CD4-positive, alpha-beta memory T cell (primary cell): ENCODE measurements around the gene ZNF692. TPM values are rescaled to one million over a fixed set of nuclear protein-coding genes. Genes with fewer than 3 reads are reported as not detected.

Experiments
- CTCF ChIA-PET: fragments of 350-600 bp; sonication (Branson Sonifier 250); formaldehyde crosslinking; loops from one replicate; lab custom pipeline; 2021; ENCODE audit warnings: inconsistent platforms; ENCODE audit not compliant: partially characterized antibody; lab: Charles Lee
- POLR2A ChIA-PET: fragments of 350-600 bp; sonication (Branson Sonifier 250); formaldehyde crosslinking; loops from one replicate; lab custom pipeline; 2021; ENCODE audit not compliant: partially characterized antibody; lab: Charles Lee
- DNase-seq, 5 donors: peaks; one replicate each; pipeline versions ENCODE4 v3.0.0 to v3.0.0-alpha.2; 2020 to 2022; ENCODE audit warnings: mixed read lengths in 1 of 5
- H3K27ac ChIP-seq: one replicate; pipeline ENCODE4 v1.7.0; 2013; ENCODE audit warnings: low read depth, low read length
- H3K27me3 ChIP-seq: 2 replicates; pipeline ENCODE4 v1.7.0; 2013; ENCODE audit warnings: mild to moderate bottlenecking, low read length, moderate library complexity; ENCODE audit not compliant: insufficient read depth
- H3K36me3 ChIP-seq: 2 replicates; pipeline ENCODE4 v1.7.0; 2013; ENCODE audit warnings: mild to moderate bottlenecking, low read length, moderate library complexity; ENCODE audit not compliant: insufficient read depth
- H3K4me1 ChIP-seq: 2 replicates; pipeline ENCODE4 v1.7.0; 2013; ENCODE audit warnings: mild to moderate bottlenecking, low read length, moderate library complexity; ENCODE audit not compliant: insufficient read depth
- H3K4me3 ChIP-seq, 2 donors: one replicate each; pipeline ENCODE4 v1.7.0; 2013; ENCODE audit warnings: low read length in 2 of 2, mild to moderate bottlenecking in 1 of 2
- H3K9me3 ChIP-seq, 2 donors: one replicate each; pipeline ENCODE4 v1.7.0; 2013; ENCODE audit warnings: low read length in 2 of 2, control low read depth in 1 of 2; ENCODE audit not compliant: control insufficient read depth in 1 of 2
- H3K27ac Mint-ChIP-seq, 7 donors: one replicate each; pipeline ENCODE4 v1.8.0; 2020 to 2021; ENCODE audit warnings: mixed read lengths in 7 of 7, mild to moderate bottlenecking in 6 of 7, inconsistent platforms in 3 of 7, moderate library complexity in 3 of 7
- H3K27me3 Mint-ChIP-seq, 2 donors: one replicate each; pipeline ENCODE4 v1.8.0; 2020 to 2021; ENCODE audit warnings: mixed read lengths in 2 of 2
- H3K36me3 Mint-ChIP-seq, 2 donors: one replicate each; pipeline ENCODE4 v1.8.0; 2020 to 2021; ENCODE audit warnings: mixed read lengths in 2 of 2, inconsistent platforms in 1 of 2, mild to moderate bottlenecking in 1 of 2
- H3K4me1 Mint-ChIP-seq, 4 donors: one replicate each; pipeline ENCODE4 v1.8.0; 2020 to 2021; ENCODE audit warnings: mixed read lengths in 4 of 4, mild to moderate bottlenecking in 1 of 4
- H3K4me3 Mint-ChIP-seq, 8 donors: one replicate each; pipeline ENCODE4 v1.8.0; 2020 to 2021; ENCODE audit warnings: mixed read lengths in 8 of 8, mild to moderate bottlenecking in 7 of 8, moderate library complexity in 6 of 8, inconsistent platforms in 3 of 8
- H3K9me3 Mint-ChIP-seq, 8 donors: one replicate each; pipeline ENCODE4 v1.8.0; 2020 to 2021; ENCODE audit warnings: mixed read lengths in 8 of 8, mild to moderate bottlenecking in 5 of 8, inconsistent platforms in 3 of 8, moderate library complexity in 1 of 8
- intact Hi-C: fragments of 100-400 bp; cut with micrococcal nuclease; formaldehyde crosslinking; loops from one replicate; pipeline ENCODE4 v1.15.1; 2023
- polyA plus RNA-seq, 2 donors: library from polyadenylated mRNA; unstranded; fragments of 300-500 nt; fragmentation: Illumina TruSeq; gene quantifications; one replicate each; pipeline ENCODE4 v1.2.3, GENCODE V29; 2021
- total RNA-seq, 2 experiments: library from RNA; stranded (reverse); gene quantifications; one replicate each; pipeline ENCODE4 v1.2.3, GENCODE V29; 2021

Gene ZNF692
- total and polyA plus RNA-seq, 4 experiments from 2014 or later = 10.9 to 74.8 (median 41.9) TPM

DNA sequence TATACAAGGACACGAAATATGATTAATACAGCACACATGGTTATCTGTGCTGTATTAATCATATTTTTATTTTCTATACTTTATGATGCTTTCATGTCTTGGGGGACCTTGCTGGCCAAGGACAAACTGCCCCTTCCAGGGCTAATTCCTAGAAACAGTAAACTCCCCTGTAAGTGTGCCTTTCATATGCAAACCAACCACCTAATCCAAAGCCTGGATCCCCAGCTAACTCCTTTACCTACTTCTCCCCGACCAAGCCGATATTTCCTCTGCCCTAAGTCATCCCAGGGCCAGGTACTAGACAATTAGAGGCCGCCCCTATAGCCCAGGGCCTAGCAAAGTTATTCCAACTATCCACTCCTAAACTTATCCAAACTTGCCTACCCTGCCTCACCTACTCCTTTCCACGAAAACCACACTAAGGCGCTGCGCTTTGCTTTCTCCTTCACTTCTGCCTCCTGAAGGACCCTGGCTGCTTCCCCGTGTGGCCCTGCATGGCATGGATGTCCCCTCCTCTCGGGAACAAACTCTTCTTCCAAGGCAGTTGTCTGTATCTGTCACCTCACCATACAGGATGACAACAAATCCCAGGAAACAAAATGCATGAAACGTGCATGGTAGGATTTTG is 43.4 kb downstream of the ZNF692 start:
- Histone ChIP-seq H3K27ac (no peak overlapping the region), H3K9me3 (no peaks in the 10 kb centered on the region), H3K36me3 (peaks cover 39% of the 10 kb centered on the region), H3K4me3 (no peak overlapping the region), H3K27me3 (no peaks in the 10 kb centered on the region), H3K4me1 (peaks cover 46% of the 10 kb centered on the region)
- CTCF ChIA-PET = interaction anchor here (1.2 kb wide), 1 partner anchor 412 kb away, joined by 3 read pairs; no protein-coding TSS in a partner anchor
- Mint-ChIP-seq H3K36me3 (peaks cover 41 to 73% of the 10 kb centered on the region in 2 donors), H3K27me3 (no peaks in the 10 kb centered on the region), H3K4me1 (peaks cover 30 to 59% (median 41%) of the 10 kb centered on the region in 4 donors), H3K9me3 (no peaks in the 10 kb centered on the region), H3K27ac (peak overlapping the region; percentile 77 to 94 (median 86)), H3K4me3 (peak overlapping the region in 4 of 8 donors; percentile 40 to 71 (median 58))
- POLR2A ChIA-PET = interaction anchor here (1.0 to 1.6 kb wide), 3 partner anchors 10 to 23 kb away, joined by 3 to 6 read pairs (median 4); partner anchors contain the start of genes SH3BP5L and ZNF672
- intact Hi-C loops = no loop called here
- no peak for DNase-seq

DNA sequence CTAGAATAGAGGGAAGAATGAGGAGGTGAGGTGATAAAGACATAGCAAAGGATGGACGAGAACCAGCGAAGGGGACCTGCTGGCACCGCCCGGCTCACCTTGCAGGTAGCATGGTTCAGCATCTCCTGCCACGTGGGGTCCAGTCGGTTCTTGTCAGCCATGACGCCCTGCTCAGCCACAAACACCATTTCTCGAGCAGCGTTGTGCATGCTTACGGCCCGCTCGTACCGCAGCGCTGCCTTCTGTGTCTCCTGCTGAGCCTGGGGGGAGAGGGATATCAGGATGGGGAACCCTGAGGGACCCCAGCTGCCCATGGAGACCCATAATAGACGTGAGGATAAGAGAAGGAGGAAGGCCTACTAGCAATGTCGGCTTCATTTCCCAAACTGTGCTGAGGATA is 44.5 kb downstream of the ZNF692 start:
- no peaks in the 10 kb centered on the region for H3K9me3 ChIP-seq
- intact Hi-C loops = no loop called here
- peaks cover 36% of the 10 kb centered on the region for H3K4me1 ChIP-seq
- Mint-ChIP-seq H3K36me3 (peaks cover 41 to 66% of the 10 kb centered on the region in 2 donors), H3K4me1 (peaks cover 23 to 48% (median 33%) of the 10 kb centered on the region in 4 donors), H3K27me3 (no peaks in the 10 kb centered on the region), H3K9me3 (peaks cover 0 to 1% (median 0%) of the 10 kb centered on the region in 8 donors), H3K27ac (peak overlapping the region in 4 of 7 donors; percentile 6 to 82 (median 76)), H3K4me3 (peak overlapping the region in 1 of 8 donors; percentile 35)
- CTCF ChIA-PET = no interaction called here
- no peak overlapping the region for H3K4me3 ChIP-seq
- no peak overlapping the region for H3K27ac ChIP-seq
- POLR2A ChIA-PET = no interaction called here
- DNase-seq = no peak
- peaks cover 33% of the 10 kb centered on the region for H3K36me3 ChIP-seq
- no peaks in the 10 kb centered on the region for H3K27me3 ChIP-seq

DNA sequence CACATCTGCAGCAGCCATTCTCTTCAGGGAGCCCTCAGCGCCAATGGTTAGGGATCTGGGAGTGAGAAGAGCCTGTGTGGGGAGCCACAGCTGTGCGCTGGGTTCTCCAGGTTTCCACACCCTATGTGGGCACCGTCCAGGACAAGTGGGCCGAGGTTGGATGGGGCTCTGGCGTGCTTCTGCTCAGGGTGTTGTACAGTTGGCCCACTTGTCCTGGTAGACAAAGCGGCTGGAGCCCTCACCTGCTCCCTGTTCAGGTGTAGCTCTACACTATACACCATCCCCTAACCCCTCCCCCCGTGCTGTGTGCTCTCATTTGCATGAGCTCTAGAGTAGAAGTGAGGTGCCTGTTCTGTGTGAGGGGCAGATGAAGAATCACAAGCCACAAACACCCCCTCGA is 45.3 kb downstream of the ZNF692 start:
- H3K4me1 Mint-ChIP-seq = peaks cover 19 to 40% (median 25%) of the 10 kb centered on the region in 4 donors
- intact Hi-C loops = no loop called here
- no peaks in the 10 kb centered on the region for H3K27me3 Mint-ChIP-seq
- Histone ChIP-seq H3K27ac (no peak overlapping the region), H3K4me3 (no peak overlapping the region), H3K4me1 (peaks cover 28% of the 10 kb centered on the region), H3K27me3 (no peaks in the 10 kb centered on the region), H3K36me3 (peaks cover 33% of the 10 kb centered on the region), H3K9me3 (no peaks in the 10 kb centered on the region)
- H3K36me3 Mint-ChIP-seq = peaks cover 37 to 60% of the 10 kb centered on the region in 2 donors
- ChIA-PET POLR2A (no interaction called here), CTCF (no interaction called here)
- peaks cover 0 to 1% (median 0%) of the 10 kb centered on the region in 8 donors for H3K9me3 Mint-ChIP-seq
- peak overlapping the region in 2 of 7 donors; percentile 24 to 30 for H3K27ac Mint-ChIP-seq
- H3K4me3 Mint-ChIP-seq = no peak overlapping the region
- no peak for DNase-seq

DNA sequence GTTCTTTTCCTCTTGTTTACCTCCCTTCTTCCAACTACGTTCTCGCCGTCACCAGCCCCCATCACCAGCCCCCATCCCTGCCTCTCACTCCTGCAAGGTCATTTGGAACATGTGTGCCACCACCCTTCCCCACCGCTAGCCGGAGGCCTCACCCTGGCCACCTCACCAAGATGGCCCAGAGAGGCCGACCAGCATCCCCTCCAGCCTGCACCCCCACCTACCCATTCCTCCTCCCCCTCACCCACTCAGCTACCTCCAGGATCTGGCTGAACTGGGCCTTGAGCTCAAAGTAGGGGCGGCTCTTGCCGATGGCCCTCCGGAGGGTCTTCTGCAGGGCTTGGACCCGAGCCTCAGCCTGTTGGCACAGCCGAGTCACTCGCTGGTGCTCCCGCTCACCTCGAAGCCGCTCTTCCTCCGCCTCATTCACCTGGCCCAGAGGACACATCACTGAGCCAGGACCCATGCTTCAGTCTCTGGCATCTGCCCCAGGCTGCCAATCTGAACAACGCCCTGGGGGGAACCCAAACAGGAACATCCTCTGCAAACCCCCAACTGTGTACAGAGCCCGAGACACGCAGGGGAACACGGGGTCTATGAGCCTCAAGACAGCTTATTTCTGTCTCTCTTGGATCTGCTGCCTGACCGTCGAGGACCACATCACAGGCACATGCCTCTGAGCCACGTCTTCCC is 46.0 kb downstream of the ZNF692 start:
- Histone ChIP-seq H3K9me3 (no peaks in the 10 kb centered on the region), H3K4me3 (no peak overlapping the region), H3K27ac (no peak overlapping the region), H3K4me1 (peaks cover 21% of the 10 kb centered on the region), H3K36me3 (peaks cover 33% of the 10 kb centered on the region), H3K27me3 (no peaks in the 10 kb centered on the region)
- Mint-ChIP-seq H3K4me3 (no peak overlapping the region), H3K4me1 (peaks cover 15 to 33% (median 20%) of the 10 kb centered on the region in 4 donors), H3K27ac (peak overlapping the region in 1 of 7 donors; percentile 24), H3K27me3 (no peaks in the 10 kb centered on the region), H3K36me3 (peaks cover 37 to 56% of the 10 kb centered on the region in 2 donors), H3K9me3 (peaks cover 0 to 1% (median 0%) of the 10 kb centered on the region in 8 donors)
- intact Hi-C loops = no loop called here
- CTCF ChIA-PET = no interaction called here
- POLR2A ChIA-PET = no interaction called here
- DNase-seq = no peak

DNA sequence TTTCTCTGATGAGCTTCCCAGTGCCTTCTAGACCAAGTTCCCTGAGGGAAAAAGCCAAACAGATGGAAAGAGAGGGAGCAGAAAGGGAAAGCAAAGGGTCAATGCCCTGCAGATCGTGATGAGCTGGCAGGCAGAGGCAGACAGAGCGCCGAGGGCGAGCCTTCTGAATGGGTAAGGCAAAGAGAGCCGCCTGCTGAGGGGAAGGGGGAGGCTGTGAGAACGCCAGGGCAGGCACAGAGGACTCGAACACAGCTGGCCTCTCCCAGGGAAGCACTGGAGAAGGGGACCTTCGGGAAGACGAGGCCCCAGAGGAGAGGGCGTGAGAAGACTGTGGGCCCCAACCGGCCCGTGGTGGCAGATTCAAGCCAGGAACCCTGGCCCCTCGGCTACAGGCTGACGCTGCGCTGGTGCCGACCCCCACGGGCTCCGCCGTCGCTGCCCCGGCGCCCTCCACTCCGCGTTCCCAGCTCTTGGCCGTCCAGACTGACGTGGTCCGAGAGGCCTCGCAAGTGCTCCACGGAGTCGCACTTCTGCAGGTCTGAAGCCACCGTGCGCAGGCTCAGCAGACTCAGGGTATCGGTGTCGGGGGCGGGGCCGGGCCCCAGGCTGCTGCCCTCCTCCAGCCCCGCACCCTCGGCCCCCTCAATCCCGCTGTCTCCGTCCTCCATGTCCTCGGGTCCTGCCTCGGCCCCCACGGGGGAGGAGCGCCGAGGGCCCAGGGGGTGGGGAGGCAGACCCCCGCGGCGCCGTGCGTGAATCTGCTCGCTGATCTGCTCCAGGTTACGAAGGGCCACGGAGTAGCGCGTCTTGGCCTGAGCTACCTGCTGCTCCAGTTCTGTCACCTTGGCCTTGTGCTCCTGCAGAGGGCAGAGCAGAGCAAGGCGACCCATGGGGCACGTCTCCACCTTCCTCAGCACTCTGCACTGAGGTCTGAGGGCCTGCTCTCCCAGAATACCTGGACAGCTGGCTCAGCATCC is 47.1 kb downstream of the ZNF692 start:
- H3K4me1 Mint-ChIP-seq = peaks cover 9 to 22% (median 14%) of the 10 kb centered on the region in 4 donors
- ChIA-PET CTCF (no interaction called here), POLR2A (interaction anchor here (0.6 kb wide), 1 partner anchor 62 kb away, joined by 3 read pairs; no protein-coding TSS in a partner anchor)
- intact Hi-C loops = no loop called here
- no peak for DNase-seq
- Histone ChIP-seq H3K36me3 (peaks cover 33% of the 10 kb centered on the region), H3K4me1 (peaks cover 14% of the 10 kb centered on the region), H3K27me3 (no peaks in the 10 kb centered on the region), H3K4me3 (no peak overlapping the region), H3K27ac (no peak overlapping the region), H3K9me3 (no peaks in the 10 kb centered on the region)
- peak overlapping the region in 2 of 7 donors; percentile 31 to 79 for H3K27ac Mint-ChIP-seq
- H3K36me3 Mint-ChIP-seq = peaks cover 37 to 51% of the 10 kb centered on the region in 2 donors
- peaks cover 0 to 1% (median 0%) of the 10 kb centered on the region in 8 donors for H3K9me3 Mint-ChIP-seq
- H3K27me3 Mint-ChIP-seq = no peaks in the 10 kb centered on the region
- no peak overlapping the region for H3K4me3 Mint-ChIP-seq

DNA sequence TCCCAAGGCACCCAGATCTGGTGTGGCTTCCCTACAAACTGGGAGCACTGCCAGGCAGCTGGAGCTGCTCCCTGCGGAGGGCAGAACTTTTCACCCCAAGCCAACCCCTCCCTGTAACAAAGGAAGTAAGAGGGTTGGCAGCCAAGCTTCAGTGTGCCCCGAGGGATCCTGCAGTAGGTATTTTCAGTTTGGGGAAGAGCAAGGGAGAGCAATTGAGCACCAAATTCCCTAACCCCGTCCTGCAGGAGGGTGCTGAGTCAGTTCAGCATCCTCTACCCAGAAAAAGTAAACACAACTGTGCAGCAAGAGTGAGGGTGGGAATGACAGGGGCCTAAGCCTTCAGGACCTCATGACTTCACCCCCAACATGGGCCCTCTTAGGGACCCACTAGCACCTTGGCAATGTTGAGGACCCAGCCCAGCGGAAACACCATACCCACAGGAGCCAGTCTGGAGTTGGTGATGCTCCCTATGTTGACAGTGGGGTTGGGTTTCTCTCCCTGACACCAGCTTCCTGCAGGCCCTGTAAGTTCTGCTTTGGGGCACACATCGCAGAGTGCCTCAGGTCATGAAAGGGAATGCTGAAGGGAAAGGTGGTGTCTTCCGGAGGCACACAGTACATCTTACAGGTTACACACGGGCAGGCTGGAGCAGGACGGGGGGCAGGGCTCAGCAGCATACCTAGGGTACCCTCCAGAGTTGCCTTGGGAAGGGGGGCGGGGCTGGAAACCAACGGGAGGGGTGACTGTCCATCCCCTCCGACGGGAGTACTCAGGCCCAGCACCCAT is 48.0 kb downstream of the ZNF692 start:
- Histone ChIP-seq H3K4me1 (peaks cover 5% of the 10 kb centered on the region), H3K27me3 (no peaks in the 10 kb centered on the region), H3K9me3 (no peaks in the 10 kb centered on the region), H3K27ac (no peak overlapping the region), H3K36me3 (peaks cover 31% of the 10 kb centered on the region), H3K4me3 (no peak overlapping the region)
- Mint-ChIP-seq H3K4me3 (no peak overlapping the region), H3K4me1 (peaks cover under 1 to 13% (median 6%) of the 10 kb centered on the region in 4 donors), H3K36me3 (peaks cover 30 to 42% of the 10 kb centered on the region in 2 donors), H3K27me3 (no peaks in the 10 kb centered on the region), H3K9me3 (peaks cover 0 to 1% (median 0%) of the 10 kb centered on the region in 8 donors), H3K27ac (peak overlapping the region in 1 of 7 donors; percentile 79)
- DNase-seq = no peak
- ChIA-PET POLR2A (no interaction called here), CTCF (interaction anchor here (1.4 kb wide), 1 partner anchor 188 kb away, joined by 3 read pairs; no protein-coding TSS in a partner anchor)
- intact Hi-C loops = no loop called here
